Smooth muscle cell (in vitro differentiated cells): ENCODE measurements around the gene THTPA. TPM values are rescaled to one million over a fixed set of nuclear protein-coding genes. Genes with fewer than 3 reads are reported as not detected.

Experiments
- DNase-seq: peaks from one replicate; lab custom pipeline; 2025; ENCODE audit not compliant: unreplicated experiment; lab: John Stamatoyannopoulos, UW
- H2AFZ ChIP-seq: fragments of 200-600 bp; sonication (generic); 2 replicates; pipeline ENCODE4 v1.6.0; 2016; ENCODE audit warnings: antibody characterized with exemption, low read depth, mild to moderate bottlenecking
- H3F3A ChIP-seq: fragments of 200-600 bp; sonication (generic); 2 replicates; pipeline ENCODE4 v1.6.0; 2017; ENCODE audit warnings: antibody characterized with exemption, low read depth
- H3K27ac ChIP-seq: fragments of 200-600 bp; sonication (generic); 2 replicates; pipeline ENCODE4 v1.5.1; 2016; ENCODE audit warnings: low read depth, mild to moderate bottlenecking
- H3K27me3 ChIP-seq: fragments of 200-600 bp; sonication (generic); 2 replicates; pipeline ENCODE4 v1.6.1; 2016; ENCODE audit warnings: low read depth, mild to moderate bottlenecking
- H3K36me3 ChIP-seq: fragments of 200-600 bp; sonication (generic); 2 replicates; pipeline ENCODE4 v1.5.1; 2016; ENCODE audit warnings: low read depth
- H3K4me1 ChIP-seq: fragments of 200-600 bp; sonication (generic); 2 replicates; pipeline ENCODE4 v1.5.1; 2016; ENCODE audit warnings: low read depth
- H3K4me2 ChIP-seq: fragments of 200-600 bp; sonication (generic); 2 replicates; pipeline ENCODE4 v1.6.0; 2016; ENCODE audit warnings: mild to moderate bottlenecking
- H3K4me3 ChIP-seq: fragments of 200-600 bp; sonication (generic); 2 replicates; pipeline ENCODE4 v1.5.1; 2016; ENCODE audit warnings: mild to moderate bottlenecking
- H3K79me2 ChIP-seq: fragments of 200-600 bp; sonication (generic); 2 replicates; pipeline ENCODE4 v1.6.0; 2016; ENCODE audit warnings: low read depth, mild to moderate bottlenecking
- H3K9ac ChIP-seq: fragments of 200-600 bp; sonication (generic); 2 replicates; pipeline ENCODE4 v1.6.0; 2016; ENCODE audit warnings: low read depth
- H3K9me3 ChIP-seq: fragments of 200-600 bp; sonication (generic); replicated peaks from 2 replicates; pipeline ENCODE4 v1.5.1; 2016; ENCODE audit warnings: low read depth
- H4K20me1 ChIP-seq: fragments of 200-600 bp; sonication (generic); 2 replicates; pipeline ENCODE4 v1.6.0; 2016; ENCODE audit warnings: low read depth
- WGBS: methylation state at CpG from one replicate; pipeline ENCODE4 v1.1.7; 2016; ENCODE audit warnings: low lambda C conversion rate; 5-methylcytosine and 5-hydroxymethylcytosine counted together
- polyA plus RNA-seq: library from polyadenylated mRNA; unstranded; fragments of >200 nt; fragmentation: Nextera tagmentation; extraction: Ambion mirVana; gene quantifications from 2 replicates; pipeline ENCODE4 v1.2.1, GENCODE V29; 2016
- total RNA-seq: library from RNA; depleted of rRNA; stranded (reverse); fragments of >200 nt; gene quantifications from 2 replicates; pipeline ENCODE4 v1.2.3, GENCODE V29; 2014
- TF ChIP-seq, protein P1 (sequence below): fragments of 200-600 bp; sonication (generic); IDR thresholded peaks from 2 replicates; pipeline ENCODE4 v1.5.1; 2017; ENCODE audit warnings: borderline replicate concordance, mild to moderate bottlenecking, antibody characterized with exemption; ENCODE audit not compliant: insufficient read depth, poor library complexity, severe bottlenecking

THTPA gene
- total and polyA plus RNA-seq, 2 experiments from 2014 or later, result 5.7 to 6.1 TPM

DNA sequence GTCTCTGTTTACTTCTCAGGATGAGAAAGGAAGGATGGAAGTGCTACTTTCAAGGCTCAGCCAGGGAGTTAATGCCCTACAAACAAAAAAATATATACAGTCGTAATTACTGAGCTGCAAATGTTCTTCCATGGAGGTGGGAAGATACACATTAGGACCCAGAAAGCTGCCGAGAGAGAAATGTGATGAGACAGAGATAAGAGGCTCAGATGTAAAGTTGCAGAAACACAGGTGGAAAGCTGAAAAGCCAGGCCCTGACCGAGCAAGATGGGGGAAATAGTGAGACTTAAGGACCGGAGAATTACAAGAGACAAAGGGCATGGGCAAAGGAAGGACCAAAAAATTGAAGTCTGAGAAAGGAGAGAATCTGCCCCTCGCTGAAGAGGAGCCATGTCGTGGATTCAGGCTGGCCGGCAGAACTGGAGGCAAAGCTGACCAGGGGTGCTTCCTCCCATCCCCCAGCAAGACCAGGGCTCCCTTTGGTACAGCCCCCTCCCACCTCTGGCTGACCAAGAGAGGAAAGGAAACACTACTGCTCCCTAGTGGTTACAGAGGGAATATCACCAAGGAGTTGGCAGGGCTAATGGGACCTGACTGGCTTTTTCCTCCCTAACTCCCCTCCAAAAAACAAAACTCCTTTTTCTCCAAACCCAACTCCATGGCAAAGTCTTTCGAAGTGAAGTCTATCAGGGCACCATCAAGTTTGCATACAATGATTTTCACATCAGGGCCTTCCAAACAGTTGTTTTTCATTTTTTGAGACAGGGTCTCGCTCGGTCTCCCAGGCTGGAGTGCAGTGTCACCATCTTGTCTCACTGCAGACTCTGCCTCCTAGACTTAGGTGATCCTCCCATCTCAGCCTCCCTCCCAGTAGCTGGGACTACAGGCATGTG lies 16.6 kb upstream of the THTPA start:
- peak overlapping the region; percentile 49 for H2AFZ ChIP-seq
- H3K4me2 ChIP-seq, result peak overlapping the region; percentile 72

GRCh38 chr14:23540141-23540469 lies 16.0 kb upstream of the THTPA start:
- H2AFZ ChIP-seq, result no peak overlapping the region
- H3K27me3 ChIP-seq, result no peaks in the 10 kb centered on the region
- no peaks in the 10 kb centered on the region for H3K9me3 ChIP-seq
- H3K4me2 ChIP-seq, result no peak overlapping the region
- no peak overlapping the region for H3K9ac ChIP-seq
- H4K20me1 ChIP-seq, result no peaks in the 10 kb centered on the region
- WGBS, result 93% methylated on average over 4 of the region's 4 CpGs
- H3K79me2 ChIP-seq, result no peaks in the 10 kb centered on the region
- H3K4me3 ChIP-seq, result no peak overlapping the region
- H3K4me1 ChIP-seq, result peaks cover 27% of the 10 kb centered on the region
- H3K36me3 ChIP-seq, result no peaks in the 10 kb centered on the region
- TF ChIP-seq, protein P1, sequence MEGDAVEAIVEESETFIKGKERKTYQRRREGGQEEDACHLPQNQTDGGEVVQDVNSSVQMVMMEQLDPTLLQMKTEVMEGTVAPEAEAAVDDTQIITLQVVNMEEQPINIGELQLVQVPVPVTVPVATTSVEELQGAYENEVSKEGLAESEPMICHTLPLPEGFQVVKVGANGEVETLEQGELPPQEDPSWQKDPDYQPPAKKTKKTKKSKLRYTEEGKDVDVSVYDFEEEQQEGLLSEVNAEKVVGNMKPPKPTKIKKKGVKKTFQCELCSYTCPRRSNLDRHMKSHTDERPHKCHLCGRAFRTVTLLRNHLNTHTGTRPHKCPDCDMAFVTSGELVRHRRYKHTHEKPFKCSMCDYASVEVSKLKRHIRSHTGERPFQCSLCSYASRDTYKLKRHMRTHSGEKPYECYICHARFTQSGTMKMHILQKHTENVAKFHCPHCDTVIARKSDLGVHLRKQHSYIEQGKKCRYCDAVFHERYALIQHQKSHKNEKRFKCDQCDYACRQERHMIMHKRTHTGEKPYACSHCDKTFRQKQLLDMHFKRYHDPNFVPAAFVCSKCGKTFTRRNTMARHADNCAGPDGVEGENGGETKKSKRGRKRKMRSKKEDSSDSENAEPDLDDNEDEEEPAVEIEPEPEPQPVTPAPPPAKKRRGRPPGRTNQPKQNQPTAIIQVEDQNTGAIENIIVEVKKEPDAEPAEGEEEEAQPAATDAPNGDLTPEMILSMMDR, result no peak
- DNase-seq, result no peak
- peaks cover 18% of the 10 kb centered on the region for H3F3A ChIP-seq
- no peak overlapping the region for H3K27ac ChIP-seq

More for the DNA sequence above, 16.6 kb upstream of the THTPA start:
- no peaks in the 10 kb centered on the region for H3K9me3 ChIP-seq
- no peaks in the 10 kb centered on the region for H4K20me1 ChIP-seq
- peaks cover 23% of the 10 kb centered on the region for H3K4me1 ChIP-seq
- no peak overlapping the region for H3K9ac ChIP-seq
- H3K36me3 ChIP-seq, result no peaks in the 10 kb centered on the region
- H3F3A ChIP-seq, result peaks cover 18% of the 10 kb centered on the region
- DNase-seq, result no peak
- 33% methylated on average over 10 of the region's 10 CpGs for WGBS
- H3K4me3 ChIP-seq, result no peak overlapping the region
- no peaks in the 10 kb centered on the region for H3K79me2 ChIP-seq
- no peaks in the 10 kb centered on the region for H3K27me3 ChIP-seq
- TF ChIP-seq, protein P1, result peak; percentile 73
- no peak overlapping the region for H3K27ac ChIP-seq

GRCh38 chr14:23542261-23542660 lies 13.8 kb upstream of the THTPA start:
- Histone ChIP-seq H3K4me2 (no peak overlapping the region), H4K20me1 (no peaks in the 10 kb centered on the region), H3K4me1 (peaks cover 24% of the 10 kb centered on the region), H3K4me3 (no peak overlapping the region), H3F3A (peaks cover 18% of the 10 kb centered on the region), H3K36me3 (no peaks in the 10 kb centered on the region), H3K27me3 (no peaks in the 10 kb centered on the region), H3K9me3 (no peaks in the 10 kb centered on the region), H2AFZ (no peak overlapping the region), H3K27ac (no peak overlapping the region), H3K9ac (no peak overlapping the region), H3K79me2 (no peaks in the 10 kb centered on the region)
- no peak for DNase-seq
- 85% methylated on average over 5 of the region's 5 CpGs for WGBS
- TF ChIP-seq, protein P1, result no peak

- H3K36me3 ChIP-seq, result no peaks in the 10 kb centered on the region
- no peak overlapping the region for H3K27ac ChIP-seq
- H3K4me3 ChIP-seq, result no peak overlapping the region
- no peak overlapping the region for H3K4me2 ChIP-seq
- H3K9ac ChIP-seq, result no peak overlapping the region
- DNase-seq, result no peak
- H3K27me3 ChIP-seq, result no peaks in the 10 kb centered on the region
- TF ChIP-seq, protein P1, result no peak
- H4K20me1 ChIP-seq, result no peaks in the 10 kb centered on the region
- 96% methylated on average over 5 of the region's 5 CpGs for WGBS
- H2AFZ ChIP-seq, result no peak overlapping the region
- no peaks in the 10 kb centered on the region for H3K9me3 ChIP-seq
- peaks cover 9% of the 10 kb centered on the region for H3F3A ChIP-seq
- peaks cover 24% of the 10 kb centered on the region for H3K4me1 ChIP-seq
- H3K79me2 ChIP-seq, result no peaks in the 10 kb centered on the region
These were observed 12.7 kb upstream of the THTPA start for GRCh38 chr14:23543403-23543802.
